Measurements from ENCODE around the gene KRT74.

Gene KRT74

DNA sequence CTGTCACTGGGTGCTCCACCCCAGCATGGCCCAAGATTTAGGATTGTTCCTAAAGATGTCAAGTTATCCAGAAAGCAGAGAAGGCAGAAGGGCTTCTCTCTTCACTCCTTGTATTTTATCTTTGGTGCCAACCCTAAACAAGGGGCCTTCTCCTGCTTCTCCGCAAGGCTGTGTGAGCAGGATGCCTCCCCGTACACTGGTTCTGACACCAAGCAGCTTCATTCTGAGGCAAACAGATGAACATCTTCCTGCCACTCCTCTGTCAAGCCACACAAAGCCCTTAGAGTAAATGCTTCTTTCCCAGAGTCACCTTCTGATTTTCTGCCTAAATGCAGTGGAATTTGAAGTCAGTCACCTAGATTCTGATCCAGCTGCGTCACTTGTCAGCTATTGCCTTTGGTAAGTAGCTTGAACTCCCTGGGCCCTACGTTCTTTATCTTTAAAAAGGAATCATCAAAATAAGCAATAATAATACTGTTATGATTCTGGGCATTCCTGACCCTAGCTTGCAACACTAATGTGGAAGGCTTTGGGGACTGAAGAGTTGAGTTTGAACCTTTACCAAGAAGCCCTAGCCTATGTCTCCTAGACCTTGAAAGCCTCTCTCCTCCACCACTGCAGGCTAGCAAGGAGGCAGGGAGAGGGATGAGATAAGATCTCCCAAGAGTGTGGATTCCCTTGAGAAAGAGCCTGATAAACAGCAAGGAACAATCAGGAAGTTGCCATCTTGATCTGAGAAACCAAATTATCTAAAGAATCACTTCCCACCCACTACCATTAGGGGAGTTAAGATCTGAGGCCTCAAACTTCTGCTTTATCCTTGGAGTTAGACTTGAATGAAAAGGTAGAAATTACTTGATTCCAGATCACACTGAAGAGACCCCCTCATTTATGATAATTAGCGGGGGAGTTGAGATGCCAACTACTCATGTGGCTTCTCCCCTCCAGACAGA is 39.1 kb upstream of the KRT74 start:
- Histone ChIP-seq H3K36me3 (ENCODE audit: control insufficient read depth in 2 of 2, insufficient read depth in 2 of 2, low read length in 2 of 2) (no peaks in the 10 kb centered on the region), H3K27me3 (ENCODE audit: control insufficient read depth in 1 of 2, insufficient read depth in 2 of 2, low read length in 2 of 2) (peaks cover 14 to 22% of the 10 kb centered on the region in 2 donors), H3K4me1 (ENCODE audit: control insufficient read depth, insufficient read depth, low read length) (no peaks in the 10 kb centered on the region), H3K9me3 (ENCODE audit: control insufficient read depth in 2 of 2, low read length in 2 of 2) (no peaks in the 10 kb centered on the region), H3K9ac (ENCODE audit: low read length in 2 of 2) (no peak overlapping the region), H3K4me3 (ENCODE audit: low read length in 2 of 2) (no peak overlapping the region), H3K27ac (ENCODE audit: low read length) (no peak overlapping the region)

GRCh38 chr12:52611080-52611468 is 37.4 kb upstream of the KRT74 start:
- H3K9ac ChIP-seq (ENCODE audit: low read length in 2 of 2): no peak overlapping the region
- no peak overlapping the region for H3K27ac ChIP-seq (ENCODE audit: low read length)
- H3K36me3 ChIP-seq (ENCODE audit: control insufficient read depth in 2 of 2, insufficient read depth in 2 of 2, low read length in 2 of 2): no peaks in the 10 kb centered on the region
- H3K9me3 ChIP-seq (ENCODE audit: control insufficient read depth in 2 of 2, low read length in 2 of 2): no peaks in the 10 kb centered on the region
- peaks cover 14 to 23% of the 10 kb centered on the region in 2 donors for H3K27me3 ChIP-seq (ENCODE audit: control insufficient read depth in 1 of 2, insufficient read depth in 2 of 2, low read length in 2 of 2)
- H3K4me1 ChIP-seq (ENCODE audit: control insufficient read depth, insufficient read depth, low read length): no peaks in the 10 kb centered on the region
- H3K4me3 ChIP-seq (ENCODE audit: low read length in 2 of 2): no peak overlapping the region

- no peak overlapping the region for H3K4me3 ChIP-seq (ENCODE audit: low read length in 2 of 2)
- H3K27me3 ChIP-seq (ENCODE audit: control insufficient read depth in 1 of 2, insufficient read depth in 2 of 2, low read length in 2 of 2): peaks cover 14 to 20% of the 10 kb centered on the region in 2 donors
- H3K36me3 ChIP-seq (ENCODE audit: control insufficient read depth in 2 of 2, insufficient read depth in 2 of 2, low read length in 2 of 2): no peaks in the 10 kb centered on the region
- H3K9me3 ChIP-seq (ENCODE audit: control insufficient read depth in 2 of 2, low read length in 2 of 2): no peaks in the 10 kb centered on the region
- H3K27ac ChIP-seq (ENCODE audit: low read length): no peak overlapping the region
- no peak overlapping the region for H3K9ac ChIP-seq (ENCODE audit: low read length in 2 of 2)
- no peaks in the 10 kb centered on the region for H3K4me1 ChIP-seq (ENCODE audit: control insufficient read depth, insufficient read depth, low read length)
These were observed 35.4 kb upstream of the KRT74 start for GRCh38 chr12:52608826-52609630.

- Histone ChIP-seq H3K36me3 (ENCODE audit: control insufficient read depth in 2 of 2, insufficient read depth in 2 of 2, low read length in 2 of 2) (no peaks in the 10 kb centered on the region), H3K9ac (ENCODE audit: low read length in 2 of 2) (no peak overlapping the region), H3K27ac (ENCODE audit: low read length) (no peak overlapping the region), H3K4me3 (ENCODE audit: low read length in 2 of 2) (no peak overlapping the region), H3K4me1 (ENCODE audit: control insufficient read depth, insufficient read depth, low read length) (no peaks in the 10 kb centered on the region), H3K9me3 (ENCODE audit: control insufficient read depth in 2 of 2, low read length in 2 of 2) (no peaks in the 10 kb centered on the region), H3K27me3 (ENCODE audit: control insufficient read depth in 1 of 2, insufficient read depth in 2 of 2, low read length in 2 of 2) (peaks cover 9 to 18% of the 10 kb centered on the region in 2 donors)
These were observed 34.5 kb upstream of the KRT74 start for GRCh38 chr12:52608161-52608560.

DNA sequence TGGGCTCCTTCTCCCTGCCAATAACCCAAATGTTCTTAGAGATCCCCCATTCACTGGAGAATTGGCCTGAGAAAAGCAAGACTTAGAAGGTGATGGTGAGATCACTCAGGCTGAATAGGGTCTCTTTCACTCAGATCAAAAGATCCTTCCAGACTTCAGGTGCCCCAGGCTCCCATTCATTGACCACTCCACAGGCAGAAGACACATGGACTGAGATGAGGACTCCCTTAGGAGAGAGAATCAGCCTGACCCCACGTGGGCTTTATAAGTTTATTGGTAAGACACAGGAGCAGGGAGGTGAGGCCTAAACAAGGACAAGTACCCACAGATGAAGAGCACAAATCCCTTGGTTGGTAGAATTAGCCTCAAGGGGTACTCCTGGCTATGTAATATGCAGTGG is 33.7 kb upstream of the KRT74 start:
- Histone ChIP-seq H3K9me3 (ENCODE audit: control insufficient read depth in 2 of 2, low read length in 2 of 2) (no peaks in the 10 kb centered on the region), H3K4me3 (ENCODE audit: low read length in 2 of 2) (no peak overlapping the region), H3K36me3 (ENCODE audit: control insufficient read depth in 2 of 2, insufficient read depth in 2 of 2, low read length in 2 of 2) (no peaks in the 10 kb centered on the region), H3K9ac (ENCODE audit: low read length in 2 of 2) (no peak overlapping the region), H3K27me3 (ENCODE audit: control insufficient read depth in 1 of 2, insufficient read depth in 2 of 2, low read length in 2 of 2) (peaks cover 15 to 22% of the 10 kb centered on the region in 2 donors), H3K27ac (ENCODE audit: low read length) (no peak overlapping the region), H3K4me1 (ENCODE audit: control insufficient read depth, insufficient read depth, low read length) (no peaks in the 10 kb centered on the region)

DNA sequence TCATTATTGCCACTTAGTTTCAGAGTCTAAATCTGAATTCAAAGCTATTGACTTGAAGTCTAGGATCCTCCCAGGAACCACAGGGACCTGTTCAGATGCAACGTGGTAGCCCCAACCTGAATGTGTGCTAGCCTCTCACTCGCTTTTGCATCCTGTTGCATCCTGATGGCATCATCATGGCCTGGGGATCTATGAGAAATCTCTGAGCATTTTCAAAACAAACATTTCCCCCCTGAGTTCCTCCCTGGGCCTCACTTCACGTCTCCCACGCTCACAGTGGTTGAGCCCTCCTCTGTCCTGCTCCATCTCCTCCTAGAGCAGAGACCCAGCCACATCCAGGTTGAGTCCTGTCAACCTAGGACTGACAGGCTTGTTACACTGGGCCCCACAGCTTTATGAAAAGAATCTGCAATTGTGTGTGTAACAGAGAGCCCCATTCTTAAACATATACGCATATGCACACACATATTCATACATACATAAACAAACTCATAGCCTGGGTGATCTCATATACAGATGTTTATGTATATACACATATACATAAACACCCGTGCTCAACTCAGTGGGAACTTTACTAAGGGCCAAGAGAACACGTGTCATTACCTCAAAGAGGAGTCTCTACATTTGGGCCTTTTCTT is 33.1 kb upstream of the KRT74 start:
- H3K4me1 ChIP-seq (ENCODE audit: control insufficient read depth, insufficient read depth, low read length): no peaks in the 10 kb centered on the region

GRCh38 chr12:52606096-52606495 is 32.5 kb upstream of the KRT74 start:
- Histone ChIP-seq H3K4me1 (ENCODE audit: control insufficient read depth, insufficient read depth, low read length) (no peaks in the 10 kb centered on the region), H3K4me3 (ENCODE audit: low read length in 2 of 2) (no peak overlapping the region), H3K36me3 (ENCODE audit: control insufficient read depth in 2 of 2, insufficient read depth in 2 of 2, low read length in 2 of 2) (no peaks in the 10 kb centered on the region), H3K9ac (ENCODE audit: low read length in 2 of 2) (no peak overlapping the region), H3K9me3 (ENCODE audit: control insufficient read depth in 2 of 2, low read length in 2 of 2) (no peaks in the 10 kb centered on the region), H3K27me3 (ENCODE audit: control insufficient read depth in 1 of 2, insufficient read depth in 2 of 2, low read length in 2 of 2) (peaks cover 26 to 32% of the 10 kb centered on the region in 2 donors), H3K27ac (ENCODE audit: low read length) (no peak overlapping the region)

More for the DNA sequence above, 33.1 kb upstream of the KRT74 start:
- Histone ChIP-seq H3K27me3 (ENCODE audit: control insufficient read depth in 1 of 2, insufficient read depth in 2 of 2, low read length in 2 of 2) (peaks cover 20 to 28% of the 10 kb centered on the region in 2 donors), H3K9me3 (ENCODE audit: control insufficient read depth in 2 of 2, low read length in 2 of 2) (no peaks in the 10 kb centered on the region), H3K4me3 (ENCODE audit: low read length in 2 of 2) (no peak overlapping the region), H3K36me3 (ENCODE audit: control insufficient read depth in 2 of 2, insufficient read depth in 2 of 2, low read length in 2 of 2) (no peaks in the 10 kb centered on the region), H3K9ac (ENCODE audit: low read length in 2 of 2) (no peak overlapping the region), H3K27ac (ENCODE audit: low read length) (no peak overlapping the region)

- Histone ChIP-seq H3K27ac (ENCODE audit: low read length) (no peak overlapping the region), H3K27me3 (ENCODE audit: control insufficient read depth in 1 of 2, insufficient read depth in 2 of 2, low read length in 2 of 2) (peaks cover 30 to 33% of the 10 kb centered on the region in 2 donors), H3K9me3 (ENCODE audit: control insufficient read depth in 2 of 2, low read length in 2 of 2) (no peaks in the 10 kb centered on the region), H3K36me3 (ENCODE audit: control insufficient read depth in 2 of 2, insufficient read depth in 2 of 2, low read length in 2 of 2) (no peaks in the 10 kb centered on the region), H3K4me1 (ENCODE audit: control insufficient read depth, insufficient read depth, low read length) (no peaks in the 10 kb centered on the region), H3K9ac (ENCODE audit: low read length in 2 of 2) (no peak overlapping the region), H3K4me3 (ENCODE audit: low read length in 2 of 2) (no peak overlapping the region)
These were observed 31.9 kb upstream of the KRT74 start for GRCh38 chr12:52605542-52605941.

DNA sequence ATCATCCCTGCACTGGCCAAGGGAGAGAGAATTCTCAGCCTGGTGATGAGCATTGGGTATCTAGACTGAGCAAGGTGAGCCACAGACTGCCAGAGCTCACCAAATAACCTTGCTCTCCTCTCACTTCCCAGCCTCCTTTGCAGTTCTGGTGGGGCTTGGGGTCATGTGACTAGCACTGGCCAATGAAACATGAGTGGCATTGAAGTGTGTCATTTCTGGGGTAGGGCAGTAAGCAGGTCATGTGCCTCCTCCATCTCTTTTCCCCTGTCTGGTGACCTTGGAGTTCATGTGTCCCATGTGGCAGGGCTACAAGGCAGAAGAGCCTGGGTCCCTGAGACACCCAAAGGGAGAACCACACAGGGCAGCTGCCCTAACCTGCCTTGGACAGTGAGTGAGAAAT is 31.2 kb upstream of the KRT74 start:
- Histone ChIP-seq H3K27me3 (ENCODE audit: control insufficient read depth in 1 of 2, insufficient read depth in 2 of 2, low read length in 2 of 2) (peaks cover 34 to 35% of the 10 kb centered on the region in 2 donors), H3K9me3 (ENCODE audit: control insufficient read depth in 2 of 2, low read length in 2 of 2) (no peaks in the 10 kb centered on the region), H3K9ac (ENCODE audit: low read length in 2 of 2) (no peak overlapping the region), H3K4me3 (ENCODE audit: low read length in 2 of 2) (no peak overlapping the region), H3K36me3 (ENCODE audit: control insufficient read depth in 2 of 2, insufficient read depth in 2 of 2, low read length in 2 of 2) (no peaks in the 10 kb centered on the region), H3K27ac (ENCODE audit: low read length) (no peak overlapping the region), H3K4me1 (ENCODE audit: control insufficient read depth, insufficient read depth, low read length) (no peaks in the 10 kb centered on the region)

GRCh38 chr12:52603314-52603713 is 29.7 kb upstream of the KRT74 start:
- Histone ChIP-seq H3K27me3 (ENCODE audit: control insufficient read depth in 1 of 2, insufficient read depth in 2 of 2, low read length in 2 of 2) (peaks cover 34 to 40% of the 10 kb centered on the region in 2 donors), H3K9me3 (ENCODE audit: control insufficient read depth in 2 of 2, low read length in 2 of 2) (no peaks in the 10 kb centered on the region), H3K9ac (ENCODE audit: low read length in 2 of 2) (no peak overlapping the region), H3K4me1 (ENCODE audit: control insufficient read depth, insufficient read depth, low read length) (no peaks in the 10 kb centered on the region), H3K27ac (ENCODE audit: low read length) (no peak overlapping the region), H3K4me3 (ENCODE audit: low read length in 2 of 2) (no peak overlapping the region), H3K36me3 (ENCODE audit: control insufficient read depth in 2 of 2, insufficient read depth in 2 of 2, low read length in 2 of 2) (no peaks in the 10 kb centered on the region)

Measured in stomach smooth muscle (tissue), 2 donors.